LNCAP (cell line): ENCODE measurements around the gene SP140.

Source experiments
- TF ChIP-seq, protein P1 (sequence below): fragments of 450-650 bp; IDR thresholded peaks from 2 replicates; pipeline ENCODE4 v1.5.1; 2017; ENCODE audit warnings: mild to moderate bottlenecking

The SP140 gene

DNA sequence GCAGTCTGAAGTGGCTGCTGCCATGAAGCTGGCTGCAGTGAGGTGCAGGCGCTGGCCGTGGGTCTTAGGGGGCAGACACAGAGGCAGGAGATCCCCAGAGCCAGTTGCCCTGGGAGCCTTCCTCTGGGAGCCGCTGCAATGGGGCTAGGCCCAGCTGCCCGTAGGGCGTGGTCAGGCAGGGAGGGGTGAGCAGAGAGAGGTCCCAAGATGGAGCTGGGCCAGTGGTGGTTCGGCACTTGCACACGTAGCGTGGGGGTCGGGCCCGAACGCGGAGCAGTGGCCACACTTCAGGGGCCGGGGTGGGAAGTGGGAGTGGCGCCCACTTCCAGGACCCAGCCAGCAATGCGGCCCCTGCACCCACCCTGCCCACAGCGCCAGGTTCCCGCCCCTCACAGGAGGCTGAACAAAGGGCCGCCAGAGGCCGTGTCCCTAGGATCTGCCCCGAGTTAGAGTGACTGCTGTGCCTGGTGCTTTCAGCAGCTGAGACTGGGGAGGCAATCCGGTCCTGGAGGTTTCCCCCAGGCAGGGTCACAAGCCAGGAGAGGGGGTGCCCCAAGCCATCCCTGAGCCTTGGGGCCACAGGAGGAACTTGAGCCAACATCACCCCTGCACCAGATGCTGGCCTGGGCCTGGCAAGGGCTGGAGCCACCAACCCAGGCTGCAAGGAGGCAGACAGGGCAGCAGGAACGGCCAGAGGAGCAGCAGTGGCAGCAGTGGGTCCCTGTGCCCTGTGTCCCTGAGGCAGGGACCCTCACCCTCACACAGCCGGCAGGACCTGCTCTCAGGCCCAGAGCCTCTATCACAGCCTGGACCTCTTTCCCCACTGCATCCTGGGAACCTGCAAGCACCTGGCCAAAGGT, 80.1 kb downstream of the SP140 start:
- TF ChIP-seq, protein P1, sequence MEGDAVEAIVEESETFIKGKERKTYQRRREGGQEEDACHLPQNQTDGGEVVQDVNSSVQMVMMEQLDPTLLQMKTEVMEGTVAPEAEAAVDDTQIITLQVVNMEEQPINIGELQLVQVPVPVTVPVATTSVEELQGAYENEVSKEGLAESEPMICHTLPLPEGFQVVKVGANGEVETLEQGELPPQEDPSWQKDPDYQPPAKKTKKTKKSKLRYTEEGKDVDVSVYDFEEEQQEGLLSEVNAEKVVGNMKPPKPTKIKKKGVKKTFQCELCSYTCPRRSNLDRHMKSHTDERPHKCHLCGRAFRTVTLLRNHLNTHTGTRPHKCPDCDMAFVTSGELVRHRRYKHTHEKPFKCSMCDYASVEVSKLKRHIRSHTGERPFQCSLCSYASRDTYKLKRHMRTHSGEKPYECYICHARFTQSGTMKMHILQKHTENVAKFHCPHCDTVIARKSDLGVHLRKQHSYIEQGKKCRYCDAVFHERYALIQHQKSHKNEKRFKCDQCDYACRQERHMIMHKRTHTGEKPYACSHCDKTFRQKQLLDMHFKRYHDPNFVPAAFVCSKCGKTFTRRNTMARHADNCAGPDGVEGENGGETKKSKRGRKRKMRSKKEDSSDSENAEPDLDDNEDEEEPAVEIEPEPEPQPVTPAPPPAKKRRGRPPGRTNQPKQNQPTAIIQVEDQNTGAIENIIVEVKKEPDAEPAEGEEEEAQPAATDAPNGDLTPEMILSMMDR: no peak

DNA sequence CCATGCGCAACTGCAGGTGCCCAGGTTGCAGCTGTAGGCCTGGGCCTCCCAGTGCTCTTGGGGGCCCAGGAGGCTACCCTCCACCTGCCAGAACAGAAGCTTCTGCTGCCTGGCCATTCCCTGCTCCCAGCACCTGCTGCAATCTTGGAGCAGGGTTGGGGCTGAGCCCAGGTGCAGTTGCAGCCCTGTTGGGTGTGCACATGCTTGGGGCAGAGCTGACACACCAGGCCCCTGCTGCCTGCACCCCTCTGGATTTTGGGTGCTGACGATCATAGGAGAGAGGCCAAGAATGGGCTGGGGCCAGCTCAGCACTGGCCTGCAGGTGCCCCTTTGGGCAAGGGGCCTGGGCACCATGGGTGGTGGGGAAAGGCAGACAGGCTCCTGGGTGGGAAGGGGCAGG, 80.9 kb downstream of the SP140 start:
- TF ChIP-seq, protein P1: no peak

DNA sequence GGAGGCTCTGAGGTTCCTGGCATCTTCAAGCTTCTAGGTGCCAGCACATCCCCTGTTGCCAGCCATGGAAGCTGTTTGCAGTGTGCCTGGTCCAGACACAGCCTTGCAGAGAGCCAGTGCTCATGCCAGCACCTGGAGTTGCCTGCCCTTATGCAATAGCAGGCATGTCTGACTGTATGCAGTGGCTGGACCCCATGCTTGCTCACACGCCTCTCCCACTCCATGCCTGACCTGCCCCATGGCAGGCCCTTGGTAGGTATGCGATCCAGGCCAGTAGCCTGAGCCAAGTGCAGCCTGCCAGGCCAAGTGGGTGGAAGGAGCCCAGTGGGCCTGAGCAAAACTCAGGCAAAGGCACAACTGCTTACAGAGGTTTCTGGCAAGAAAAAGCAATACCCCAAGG, 81.9 kb downstream of the SP140 start:
- TF ChIP-seq, protein P1: no peak

DNA sequence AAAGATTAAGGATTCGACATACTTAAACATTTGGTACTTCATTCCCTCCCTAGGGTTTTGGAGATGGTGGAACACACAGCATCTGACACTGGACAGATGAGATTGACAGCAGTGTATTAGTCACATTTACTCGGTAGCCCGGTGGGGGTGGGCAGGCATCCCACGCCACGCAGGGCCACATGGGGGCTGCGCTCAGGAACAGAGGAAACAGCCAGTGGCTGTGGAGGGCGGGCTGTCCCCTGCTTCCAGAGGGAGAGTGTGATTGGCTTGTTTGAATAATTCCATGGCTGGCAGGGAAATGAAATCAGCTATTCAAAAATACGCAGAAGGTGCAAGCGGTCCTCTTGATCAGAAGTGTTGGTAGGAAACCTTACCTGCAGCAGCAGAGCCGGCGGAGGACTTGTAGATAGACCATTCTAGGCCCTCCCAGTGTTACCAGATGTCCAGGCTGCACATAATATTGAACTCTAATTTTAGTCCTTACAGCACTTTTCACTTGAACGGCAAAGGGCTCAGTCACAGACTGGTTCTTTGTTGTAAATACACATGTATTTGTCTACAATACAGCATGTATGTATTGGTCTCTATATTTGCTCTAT, 83.0 kb downstream of the SP140 start:
- TF ChIP-seq, protein P1: no peak

DNA sequence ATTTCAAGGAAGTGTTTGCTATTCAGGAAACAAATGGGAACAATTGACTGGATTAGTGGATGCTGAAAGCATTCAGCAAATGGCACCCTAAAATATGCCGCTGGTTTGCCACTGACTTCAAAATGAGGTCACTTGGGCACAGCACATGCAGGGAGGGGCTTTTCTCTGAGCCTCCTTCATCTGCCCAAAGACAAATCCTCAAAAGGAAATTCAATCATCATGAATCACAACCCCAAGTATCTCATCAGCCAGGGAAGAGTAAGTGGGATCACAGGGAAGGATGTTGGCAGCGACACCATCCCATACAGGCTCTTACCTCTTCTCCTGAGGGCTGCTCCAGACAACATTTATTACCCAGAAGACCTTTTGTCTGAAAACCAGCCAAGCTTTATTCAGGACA, 87.1 kb downstream of the SP140 start:
- TF ChIP-seq, protein P1: no peak

DNA sequence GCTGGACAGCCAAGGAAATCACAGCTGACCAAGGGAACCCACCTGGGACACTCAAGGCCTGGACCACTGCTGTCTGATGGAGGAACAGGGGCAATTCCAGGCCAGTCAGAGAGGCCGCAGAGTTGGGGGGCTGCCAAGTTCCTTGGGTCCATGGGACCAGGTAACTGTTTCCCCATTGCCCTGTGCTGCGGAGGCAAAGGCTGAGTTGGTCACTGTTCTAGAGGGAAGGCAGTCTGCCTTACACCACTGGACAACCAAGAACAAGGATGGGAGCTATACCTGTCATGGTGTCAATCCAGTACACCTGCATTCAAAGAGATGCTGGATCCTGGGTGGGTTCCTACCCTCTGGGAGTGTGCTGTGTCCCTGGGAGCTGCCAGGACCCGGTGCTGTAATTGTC, 91.8 kb downstream of the SP140 start:
- TF ChIP-seq, protein P1: no peak

DNA sequence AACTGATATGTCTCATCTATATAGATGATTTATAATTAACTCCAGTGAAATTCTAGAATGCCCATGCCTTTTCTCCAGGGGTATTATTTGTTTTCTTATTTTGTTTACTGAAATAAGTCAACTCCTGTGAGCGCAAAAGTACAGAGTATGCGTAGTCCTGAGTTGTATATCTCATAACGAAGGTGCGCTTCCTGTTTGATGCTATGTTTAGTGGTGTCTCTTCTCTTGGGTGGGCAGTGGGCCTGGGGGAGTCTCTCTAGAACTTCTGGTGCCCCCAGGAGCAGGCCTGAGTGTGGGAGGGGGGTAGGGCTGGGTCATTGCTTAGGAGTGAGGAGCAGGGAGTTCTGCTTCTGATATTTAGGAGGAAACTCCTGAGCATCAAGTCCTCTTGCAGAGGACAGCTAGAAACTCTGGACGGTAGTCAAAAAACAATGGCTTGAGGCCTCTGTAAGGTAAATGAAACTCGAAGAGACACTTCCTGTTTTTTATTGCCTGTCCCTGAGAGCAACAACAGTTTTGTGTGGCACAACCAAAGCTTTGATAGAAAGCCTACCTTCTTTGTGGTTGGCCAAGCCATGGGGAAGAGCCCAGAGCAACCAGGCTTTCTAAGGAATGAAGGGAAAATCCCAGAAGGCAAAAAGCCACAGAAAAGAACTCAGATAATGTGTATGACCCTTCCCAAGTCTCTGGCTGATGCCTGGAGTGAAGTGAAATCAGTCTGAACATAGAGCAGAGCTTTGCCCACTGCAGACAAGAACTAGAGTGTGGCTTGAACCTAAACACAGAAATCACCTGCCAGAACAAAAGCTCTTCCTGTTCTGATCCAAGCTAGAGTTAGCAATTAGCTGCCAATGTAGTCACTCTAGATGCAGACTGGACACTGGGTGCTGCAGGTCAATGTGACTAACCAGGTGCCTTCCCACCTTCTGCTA, 92.9 kb downstream of the SP140 start:
- TF ChIP-seq, protein P1: no peak
